ENCODE measurements around the gene TEX28.
"Not testable (repeated sequence)": the region's sequence is repeated elsewhere in the genome, so short reads cannot be mapped to it uniquely, and the experiment has no call there.

TEX28 gene

DNA sequence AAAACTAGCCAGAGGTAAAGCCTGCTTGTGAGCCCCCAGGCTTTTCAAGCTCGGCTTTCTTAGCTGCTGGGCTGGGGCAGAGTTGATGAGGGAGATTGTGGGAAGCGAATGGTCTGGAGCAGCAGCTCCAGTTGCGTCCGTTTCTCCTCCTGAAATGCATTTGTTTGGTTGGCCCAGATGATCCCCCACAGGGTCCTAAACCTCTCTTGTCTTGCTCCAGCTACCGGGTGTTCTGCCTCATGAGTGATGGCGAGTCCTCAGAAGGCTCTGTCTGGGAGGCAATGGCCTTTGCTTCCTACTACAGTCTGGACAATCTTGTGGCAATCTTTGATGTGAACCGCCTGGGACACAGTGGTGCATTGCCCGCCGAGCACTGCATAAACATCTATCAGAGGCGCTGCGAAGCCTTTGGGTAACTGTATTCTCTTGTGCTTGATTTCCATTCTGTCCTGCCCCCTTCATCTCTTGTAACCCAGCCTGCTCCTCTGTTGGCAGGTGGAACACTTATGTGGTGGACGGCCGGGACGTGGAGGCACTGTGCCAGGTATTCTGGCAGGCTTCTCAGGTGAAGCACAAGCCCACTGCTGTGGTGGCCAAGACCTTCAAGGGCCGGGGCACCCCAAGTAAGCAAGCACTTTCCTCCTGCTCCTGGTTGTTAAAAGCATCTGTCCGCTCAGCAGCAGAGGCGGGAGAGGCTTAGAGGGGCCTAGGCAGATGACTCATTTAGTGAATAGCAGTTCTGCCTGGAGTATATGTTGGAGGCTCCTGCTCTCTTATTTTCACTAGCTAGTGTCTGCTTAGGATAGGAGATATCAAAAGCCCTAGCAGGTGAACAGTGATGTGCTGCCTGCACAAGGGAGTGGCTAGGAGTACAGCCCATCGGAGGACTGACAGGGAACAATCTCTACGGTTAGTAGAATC is 16.0 kb upstream of the TEX28 start:
- DNase-seq = no peak

DNA sequence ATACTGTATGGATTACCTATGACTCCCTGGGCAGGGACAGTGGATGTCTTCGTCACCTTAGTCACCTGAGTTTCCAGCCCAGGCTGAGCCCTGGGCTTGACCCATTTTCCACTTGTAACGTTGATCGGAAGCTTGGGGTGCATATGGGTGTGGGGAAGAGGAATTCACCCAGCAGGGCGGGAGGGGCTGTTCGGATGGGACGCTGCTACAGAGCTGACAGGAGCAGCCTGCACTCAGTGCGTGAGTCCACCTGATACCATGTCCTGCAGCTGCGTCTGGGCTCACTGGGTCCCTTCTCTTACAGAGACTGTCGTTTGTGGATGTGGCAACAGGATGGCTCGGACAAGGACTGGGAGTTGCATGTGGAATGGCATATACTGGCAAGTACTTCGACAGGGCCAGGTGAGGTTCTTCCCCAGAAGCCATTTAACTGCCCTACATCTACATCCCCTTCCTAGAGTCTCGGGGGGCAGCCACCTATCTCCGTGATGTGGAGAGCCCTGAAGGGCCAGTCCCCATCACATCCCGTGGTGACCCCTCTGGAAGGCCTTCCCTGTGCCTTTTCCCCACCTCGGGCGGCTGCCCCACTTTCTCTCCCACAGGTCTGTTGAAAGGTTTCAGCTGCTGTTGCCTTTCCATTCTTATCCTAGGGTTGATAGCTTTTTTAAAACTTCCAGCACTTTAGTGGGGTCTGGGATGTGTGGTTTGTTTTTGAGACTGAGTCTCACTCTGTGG is 14.3 kb upstream of the TEX28 start:
- DNase-seq = no peak

DNA sequence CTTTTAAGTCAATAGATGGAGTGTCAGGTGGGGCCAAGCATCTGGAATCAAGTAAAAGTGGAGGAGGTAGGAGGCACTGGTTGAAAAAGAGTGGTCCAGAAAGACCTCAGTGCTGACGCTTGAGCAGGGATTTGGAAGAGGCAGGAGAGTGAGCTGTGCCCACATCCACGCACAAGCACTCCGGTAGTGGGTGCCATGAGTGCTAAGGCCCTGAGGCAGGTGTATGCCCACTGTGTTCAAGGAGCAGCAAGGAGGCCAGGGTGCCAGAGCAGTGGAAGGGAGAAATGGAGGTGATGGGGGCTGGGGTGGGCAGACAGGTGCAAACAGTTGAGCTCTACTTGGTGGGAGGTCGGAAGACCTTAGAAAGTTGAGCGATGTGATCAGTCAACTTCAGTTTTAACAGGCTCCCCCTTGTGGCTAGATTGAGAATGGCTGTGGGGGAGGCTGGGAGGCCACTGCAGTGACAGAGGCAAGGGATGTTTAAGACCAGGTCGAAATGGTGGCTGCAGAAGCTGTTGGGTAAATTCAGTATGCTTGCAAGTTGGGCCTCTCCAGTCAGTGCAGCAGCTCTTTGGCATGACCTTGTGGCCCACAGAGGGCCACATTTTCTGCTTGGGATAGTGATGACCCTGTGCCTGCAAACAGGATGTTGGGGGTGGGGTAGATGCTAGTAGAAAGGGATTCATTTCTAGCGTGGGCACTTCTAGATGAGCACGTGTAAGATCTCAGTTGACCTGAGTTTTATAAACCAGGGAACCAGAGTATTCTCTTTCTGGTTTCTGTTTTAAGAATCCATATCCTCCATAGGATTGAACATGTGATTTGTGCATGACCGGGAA is 13.4 kb upstream of the TEX28 start:
- peak; percentile 80 for DNase-seq

DNA sequence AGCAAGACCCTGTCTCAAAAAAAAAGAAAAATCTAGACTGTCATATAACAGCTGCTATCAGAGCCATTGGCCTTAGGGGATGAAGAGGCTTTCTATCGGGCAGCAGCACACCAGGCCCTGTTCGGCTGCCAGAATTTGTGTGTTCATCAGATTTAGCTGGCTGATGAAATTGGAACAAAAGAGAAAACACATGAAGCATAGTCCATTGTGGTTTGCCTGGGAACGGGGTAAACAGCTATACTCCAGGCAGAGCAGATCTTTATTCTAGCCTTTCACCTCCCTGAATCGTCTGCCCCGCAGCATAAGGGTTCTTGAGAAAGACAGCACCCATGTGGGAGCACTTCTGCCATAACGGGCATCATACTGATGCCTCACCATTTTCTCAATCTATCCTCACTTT is 12.3 kb upstream of the TEX28 start:
- peak; percentile 35 for DNase-seq

DNA sequence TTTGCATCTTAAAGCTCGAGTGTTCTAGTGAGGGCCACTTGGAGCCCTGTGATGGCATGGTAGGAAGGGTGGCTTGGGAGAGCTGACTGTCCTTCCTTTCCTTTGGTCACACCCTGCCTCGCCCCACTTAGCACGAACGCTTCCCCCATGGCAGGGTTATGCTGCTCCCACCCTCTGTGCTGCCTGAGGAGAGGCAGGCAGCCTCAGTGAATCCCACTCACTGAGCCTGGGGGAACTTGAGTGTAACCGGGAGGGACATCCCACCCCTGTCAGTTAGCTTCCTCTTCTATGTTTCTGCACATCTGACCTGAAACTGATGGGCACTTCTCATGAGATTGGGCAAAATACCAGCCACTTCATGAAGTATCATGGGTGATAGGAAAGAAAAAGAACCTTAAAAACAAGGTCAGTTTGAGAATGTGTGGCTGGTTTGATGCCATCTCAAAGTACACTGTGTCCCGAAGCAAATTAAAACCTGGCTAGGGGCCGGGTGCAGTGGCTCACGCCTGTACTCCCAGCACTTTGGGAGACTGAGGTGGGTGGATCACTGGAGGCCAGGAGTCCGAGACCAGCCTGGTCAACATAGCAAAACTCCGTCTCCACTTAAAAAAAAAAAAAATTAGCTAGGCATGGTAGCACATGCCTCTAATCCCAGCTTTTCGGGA is 10.7 kb upstream of the TEX28 start:
- no peak for DNase-seq

DNA sequence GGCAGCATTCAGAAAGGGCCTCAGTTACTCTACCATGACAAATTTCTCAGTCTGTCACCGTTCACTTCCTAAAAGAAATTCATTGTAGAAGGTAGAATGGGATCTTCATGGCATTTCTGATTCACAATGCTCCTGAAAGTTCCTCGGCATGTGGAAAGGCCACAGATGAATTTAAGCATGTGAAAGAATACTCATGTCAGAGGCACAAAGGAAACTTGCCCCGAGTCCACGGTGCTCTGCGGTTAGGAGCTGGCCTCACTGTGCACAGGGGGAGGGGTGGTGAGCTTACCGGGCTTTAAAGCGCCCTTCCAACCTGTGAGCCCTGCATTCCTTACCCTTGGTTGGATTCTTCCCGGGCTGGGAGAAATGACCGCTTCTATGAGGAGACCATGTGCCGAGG is 9.9 kb upstream of the TEX28 start:
- DNase-seq = no peak

DNA sequence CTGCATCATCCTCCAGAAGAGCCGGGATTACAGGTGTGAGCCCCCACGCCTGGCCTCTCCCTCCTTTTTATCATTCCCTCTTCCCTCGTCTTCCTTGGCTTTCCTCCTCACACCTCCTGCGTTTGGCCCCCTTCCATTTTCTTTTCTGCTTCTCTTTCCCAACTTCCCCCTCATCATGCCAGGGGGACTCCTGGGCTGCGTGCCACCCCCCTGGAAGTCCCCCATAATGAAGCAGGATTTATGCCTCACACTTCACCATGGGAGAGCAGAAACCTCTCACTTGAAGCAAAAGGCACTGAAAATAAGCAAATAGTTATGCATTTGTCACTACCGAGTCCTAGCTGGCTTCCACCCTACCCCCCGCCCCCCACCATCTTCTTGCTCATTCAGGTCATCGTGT is 8.6 kb upstream of the TEX28 start:
- DNase-seq = no peak

DNA sequence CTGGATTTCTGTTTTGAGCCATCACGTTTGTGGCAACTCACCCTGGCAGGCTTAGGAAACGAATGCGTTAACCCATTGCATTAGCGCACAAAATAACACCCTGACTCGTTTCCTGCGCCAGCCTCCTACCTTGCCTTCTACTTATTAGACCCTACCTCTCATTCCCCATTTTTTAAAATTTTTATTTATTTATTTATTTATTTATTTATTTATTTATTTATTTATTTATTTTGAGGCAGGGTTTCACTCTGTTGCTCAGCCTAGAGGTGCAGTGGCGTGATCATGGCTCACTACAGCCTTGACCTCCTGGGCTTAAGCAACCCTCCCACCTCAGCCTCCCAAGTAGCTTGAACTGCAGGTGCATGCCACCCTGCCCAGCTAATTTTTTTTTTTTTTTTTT is 8.1 kb upstream of the TEX28 start:
- not testable (repeated sequence) for DNase-seq

DNA sequence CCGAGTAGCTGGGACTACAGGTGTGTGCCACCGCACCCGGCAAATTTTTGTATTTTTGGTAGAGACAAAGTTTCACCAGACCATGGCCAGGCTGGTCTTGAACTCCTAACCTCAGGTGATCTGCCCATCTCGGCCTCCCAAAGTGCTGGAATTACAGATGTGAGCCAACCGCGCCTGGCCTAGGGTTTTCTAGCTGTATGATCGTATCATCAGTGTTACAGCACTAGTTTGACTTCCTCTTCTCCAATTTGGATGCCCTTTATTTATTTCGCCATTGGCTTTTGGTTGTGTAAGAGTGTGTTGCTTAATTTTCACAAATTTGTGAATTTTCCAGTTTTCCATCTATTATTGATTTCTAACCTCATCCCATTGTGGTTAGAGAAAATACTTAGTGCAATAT is 5.9 kb upstream of the TEX28 start:
- peak; percentile 25 for DNase-seq

DNA sequence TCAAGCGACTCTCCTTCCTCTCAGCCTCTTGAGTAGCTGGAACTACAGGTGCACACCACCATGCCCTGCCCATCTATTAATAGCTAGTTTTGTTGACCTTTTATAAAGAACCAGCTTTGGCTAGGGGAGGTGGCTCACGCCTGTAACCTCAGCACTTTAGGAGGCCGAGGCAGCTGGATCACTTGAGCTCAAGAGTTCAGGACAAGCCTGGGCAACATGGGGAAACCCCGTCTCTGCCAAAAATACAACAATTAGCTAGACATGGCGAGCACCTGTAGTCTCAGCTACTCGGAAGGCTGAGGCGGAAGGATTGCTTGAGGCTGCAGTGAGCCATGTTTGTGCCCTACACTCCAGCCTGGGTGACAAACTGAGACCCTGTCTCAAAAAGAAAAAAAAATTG is 3.4 kb upstream of the TEX28 start:
- no peak for DNase-seq

DNA sequence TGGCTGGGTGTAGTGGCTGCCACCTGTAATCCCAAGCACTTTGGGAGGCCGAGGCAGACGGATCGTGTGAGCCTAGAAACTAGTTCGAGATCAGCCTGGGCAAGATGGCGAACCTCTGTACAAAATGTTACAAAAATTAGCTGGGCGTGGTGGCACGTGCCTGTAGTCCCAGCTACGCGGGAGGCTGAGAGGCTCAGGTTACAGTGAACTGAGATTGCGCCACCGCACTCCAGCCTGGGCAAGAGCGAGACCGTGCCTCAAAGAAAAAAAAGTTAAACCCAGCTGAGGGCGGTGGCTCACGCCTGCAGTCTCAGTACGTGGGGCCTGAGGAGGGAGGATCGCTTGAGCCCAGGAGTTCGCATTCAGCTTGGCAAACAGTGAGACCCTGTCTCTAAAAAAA is 1.8 kb upstream of the TEX28 start:
- no peak for DNase-seq

DNA sequence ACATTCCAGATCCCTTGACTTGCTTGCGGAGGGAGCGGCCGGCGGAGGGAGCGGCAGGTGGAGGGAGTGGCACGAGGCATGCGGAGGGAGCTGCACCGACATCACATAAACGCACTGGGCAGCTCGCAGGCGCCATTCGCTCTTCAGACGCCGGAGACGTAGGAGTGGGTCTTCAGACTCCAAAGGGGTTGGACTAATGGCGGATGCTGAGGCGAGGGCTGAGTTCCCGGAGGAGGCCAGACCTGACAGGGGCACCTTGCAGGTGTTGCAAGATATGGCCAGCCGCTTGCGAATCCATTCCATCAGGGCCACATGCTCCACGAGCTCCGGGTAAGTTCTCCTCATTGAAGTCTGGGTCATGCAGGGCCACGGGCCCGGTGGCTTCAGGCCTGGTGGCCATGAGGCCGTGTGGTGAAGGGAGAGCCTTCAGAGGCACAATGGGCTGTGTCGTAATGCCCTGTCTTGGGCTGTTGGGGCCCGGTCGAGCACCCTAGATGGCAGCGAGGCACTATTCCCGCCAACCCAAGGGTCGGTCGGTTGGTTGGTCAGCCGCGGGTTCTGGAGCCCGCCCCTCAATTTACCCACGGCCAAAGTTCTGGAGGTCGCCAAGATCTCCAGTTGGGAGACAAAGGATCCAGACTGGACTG is 863 bp upstream of the TEX28 start, which contains the start of gene TKTL1:
TSS of gene TKTL1 (plus strand) at position 132 of the 647 bp plus-strand sequence. CDS start at position 197, 65 bp downstream.
- no peak for DNase-seq

DNA sequence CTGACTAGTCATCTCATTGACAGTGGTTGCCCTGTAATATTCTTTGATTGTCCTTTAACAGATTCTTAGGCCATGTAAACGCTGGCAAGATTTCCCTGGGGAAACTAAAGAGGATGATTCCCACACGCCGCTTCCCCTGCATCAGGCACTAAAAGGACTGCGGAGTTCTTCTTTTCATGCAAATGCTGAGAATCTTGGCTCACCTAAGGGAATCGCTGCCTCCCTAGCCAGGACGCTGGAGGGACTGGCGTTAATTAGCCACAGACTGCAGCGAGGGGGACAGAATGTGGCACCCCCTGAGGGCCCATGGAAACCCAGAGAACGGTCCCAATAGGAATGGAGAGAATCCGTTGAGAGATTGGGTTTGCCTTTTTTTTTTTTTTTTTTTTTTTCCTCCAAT is 8.5 kb downstream of the TEX28 start:
- not testable (repeated sequence) for DNase-seq

DNA sequence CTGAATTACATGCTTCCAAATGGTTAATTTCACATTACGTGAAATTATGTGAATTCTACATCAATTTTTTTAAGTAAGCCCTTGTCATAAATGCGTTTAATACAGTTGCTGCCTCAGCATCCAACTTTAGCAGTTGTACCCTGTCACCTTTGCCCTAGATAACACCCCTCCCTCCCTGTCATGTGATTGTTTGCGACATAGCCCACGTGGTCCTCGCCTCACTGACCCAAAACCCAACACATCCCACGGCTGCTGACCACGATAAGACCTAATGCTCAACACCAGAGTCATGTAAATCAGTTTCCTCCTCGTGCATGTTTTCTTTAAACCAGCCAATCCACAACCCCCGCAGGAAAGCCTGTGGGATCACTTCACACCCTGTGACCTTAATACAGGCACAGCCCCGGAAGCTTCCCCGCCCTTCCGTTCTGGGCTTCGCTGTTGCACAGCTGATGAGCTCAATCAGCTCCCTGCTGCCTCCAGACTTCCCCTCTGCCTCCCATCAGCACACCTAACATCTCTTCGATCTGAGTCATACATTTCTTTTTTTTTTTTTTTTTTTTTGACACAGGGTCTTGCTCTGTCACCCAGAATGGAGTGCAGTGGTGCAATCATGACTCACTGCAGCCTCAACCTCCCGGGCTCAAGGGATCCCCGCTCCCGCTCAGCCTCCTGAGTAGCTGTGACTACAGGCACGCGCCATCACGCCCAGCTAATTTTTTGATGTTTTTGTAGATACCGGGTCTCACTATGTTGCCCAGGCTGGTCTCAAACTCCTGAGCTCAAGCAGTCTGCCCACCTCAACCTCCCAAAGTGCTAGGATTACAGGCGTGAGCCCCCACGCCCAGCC is 10.2 kb downstream of the TEX28 start:
- not testable (repeated sequence) for DNase-seq

DNA sequence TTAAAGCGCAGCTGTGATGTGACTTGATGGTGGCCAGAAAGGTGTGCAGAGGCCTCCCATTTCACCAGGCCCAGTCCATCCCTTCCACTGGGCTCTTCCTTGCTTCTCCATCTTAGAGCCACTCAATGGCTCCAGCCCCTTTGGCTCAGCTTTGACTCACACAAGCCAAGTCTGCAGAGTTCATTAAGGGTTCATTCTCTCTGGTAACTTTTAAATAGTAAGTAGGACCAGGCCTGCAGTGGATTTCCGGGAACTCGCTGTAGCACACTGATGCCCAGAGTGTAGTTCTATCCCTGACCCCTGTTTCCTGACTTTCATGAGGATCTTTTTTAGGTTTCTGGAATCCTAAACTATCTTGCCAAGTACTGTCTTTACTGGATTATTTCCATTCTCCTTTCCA is 25.7 kb downstream of the TEX28 start:
- not testable (repeated sequence) for DNase-seq

DNA sequence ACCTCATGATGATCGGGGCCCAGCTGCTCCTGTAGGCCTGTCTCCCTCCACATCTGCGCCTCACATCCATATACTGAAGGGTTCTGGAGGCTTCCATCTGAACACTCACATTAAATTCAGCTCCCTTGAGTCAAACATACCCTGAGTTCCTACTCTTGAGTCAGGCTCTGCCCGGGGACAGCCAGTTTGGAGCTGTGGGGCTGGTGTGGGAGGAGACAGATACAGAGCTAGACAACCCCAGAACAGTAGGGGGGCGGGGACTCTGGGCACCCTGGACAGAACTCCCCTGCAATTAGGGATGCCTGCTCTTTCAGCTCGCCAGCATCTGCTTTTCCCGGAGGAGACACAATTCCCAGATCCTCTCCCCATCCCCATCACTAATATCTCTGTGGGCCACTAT is 31.9 kb downstream of the TEX28 start:
- DNase-seq = not testable (repeated sequence)

DNA sequence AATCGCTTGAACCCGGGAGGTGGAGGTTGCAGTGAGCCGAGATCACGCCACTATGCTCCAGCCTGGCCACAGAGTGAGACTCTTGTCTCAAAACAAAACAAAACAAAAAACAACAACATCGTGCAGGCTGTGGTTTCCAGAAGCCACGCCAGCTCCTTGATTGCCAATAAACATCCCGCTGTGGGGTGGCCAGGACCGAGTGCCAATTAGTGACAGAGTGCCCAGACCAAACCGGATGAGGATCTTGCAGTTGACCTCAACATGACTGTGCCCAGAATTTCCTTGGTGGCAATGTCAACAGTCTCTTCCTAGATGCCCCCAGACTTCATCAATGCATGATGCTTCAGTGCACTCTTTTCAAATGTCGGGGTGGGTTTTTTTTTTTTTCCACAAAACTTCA is 36.2 kb downstream of the TEX28 start:
- not testable (repeated sequence) for DNase-seq

DNA sequence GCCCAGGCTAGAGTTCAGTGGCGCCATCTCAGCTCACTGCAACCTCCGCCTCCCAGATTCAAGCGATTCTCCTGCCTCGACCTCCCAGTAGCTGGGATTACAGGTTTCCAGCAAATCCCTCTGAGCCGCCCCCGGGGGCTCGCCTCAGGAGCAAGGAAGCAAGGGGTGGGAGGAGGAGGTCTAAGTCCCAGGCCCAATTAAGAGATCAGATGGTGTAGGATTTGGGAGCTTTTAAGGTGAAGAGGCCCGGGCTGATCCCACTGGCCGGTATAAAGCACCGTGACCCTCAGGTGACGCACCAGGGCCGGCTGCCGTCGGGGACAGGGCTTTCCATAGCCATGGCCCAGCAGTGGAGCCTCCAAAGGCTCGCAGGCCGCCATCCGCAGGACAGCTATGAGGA is 37.6 kb downstream of the TEX28 start, which contains the start of gene OPN1MW3:
TSS of gene OPN1MW3 (plus strand) at position 301 of the 400 bp plus-strand sequence. CDS start at position 339, 38 bp downstream.
- not testable (repeated sequence) for DNase-seq

DNA sequence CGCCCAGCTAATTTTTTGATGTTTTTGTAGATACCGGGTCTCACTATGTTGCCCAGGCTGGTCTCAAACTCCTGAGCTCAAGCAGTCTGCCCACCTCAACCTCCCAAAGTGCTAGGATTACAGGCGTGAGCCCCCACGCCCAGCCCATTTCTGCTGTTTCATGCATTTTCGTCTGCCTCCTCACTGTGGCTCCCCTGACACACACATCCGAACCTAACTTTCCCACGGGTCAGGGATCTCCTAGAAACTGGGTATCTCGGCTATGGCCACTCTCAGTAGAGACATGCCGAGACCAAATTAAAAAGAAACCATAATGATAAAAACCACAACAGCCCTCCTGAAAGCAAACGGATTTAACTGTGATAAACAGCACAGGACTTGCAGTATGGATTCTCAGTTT is 46.8 kb downstream of the TEX28 start:
- DNase-seq = not testable (repeated sequence)

DNA sequence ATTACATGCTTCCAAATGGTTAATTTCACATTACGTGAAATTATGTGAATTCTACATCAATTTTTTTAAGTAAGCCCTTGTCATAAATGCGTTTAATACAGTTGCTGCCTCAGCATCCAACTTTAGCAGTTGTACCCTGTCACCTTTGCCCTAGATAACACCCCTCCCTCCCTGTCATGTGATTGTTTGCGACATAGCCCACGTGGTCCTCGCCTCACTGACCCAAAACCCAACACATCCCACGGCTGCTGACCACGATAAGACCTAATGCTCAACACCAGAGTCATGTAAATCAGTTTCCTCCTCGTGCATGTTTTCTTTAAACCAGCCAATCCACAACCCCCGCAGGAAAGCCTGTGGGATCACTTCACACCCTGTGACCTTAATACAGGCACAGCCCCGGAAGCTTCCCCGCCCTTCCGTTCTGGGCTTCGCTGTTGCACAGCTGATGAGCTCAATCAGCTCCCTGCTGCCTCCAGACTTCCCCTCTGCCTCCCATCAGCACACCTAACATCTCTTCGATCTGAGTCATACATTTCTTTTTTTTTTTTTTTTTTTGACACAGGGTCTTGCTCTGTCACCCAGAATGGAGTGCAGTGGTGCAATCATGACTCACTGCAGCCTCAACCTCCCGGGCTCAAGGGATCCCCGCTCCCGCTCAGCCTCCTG is 47.4 kb downstream of the TEX28 start:
- not testable (repeated sequence) for DNase-seq
